EH (cell line): ENCODE results near the gene TAF13.
A peak's percentile ranks its signal among the peaks of the same experiment; 100 is the strongest.
"Not testable (repeated sequence)": the region's sequence is repeated elsewhere in the genome, so short reads cannot be mapped to it uniquely, and the experiment has no call there.

Experiments used
- DNase-seq: peaks from one replicate; pipeline ENCODE4 v3.0.0-alpha.2; 2015; ENCODE audit warnings: low read depth

Gene TAF13

DNA sequence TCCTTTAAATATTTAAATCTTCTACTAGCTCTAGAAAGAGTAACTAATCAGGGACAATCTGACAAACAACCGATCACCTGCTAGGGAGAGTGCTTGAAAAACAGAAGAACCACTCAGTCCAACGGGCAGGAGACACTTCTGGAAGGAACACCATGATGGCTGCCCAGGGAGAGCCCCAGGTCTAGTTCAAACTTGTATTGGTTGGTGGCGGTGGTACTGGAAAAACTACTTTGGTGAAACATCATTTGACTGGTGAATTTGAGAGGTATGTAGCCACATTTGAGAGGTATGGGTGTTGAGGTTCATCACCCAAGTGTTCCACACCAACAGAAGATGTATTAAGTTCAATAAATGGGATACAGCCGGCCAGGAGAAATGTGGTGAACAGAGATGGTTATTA lies 29.1 kb downstream of the TAF13 start:
- DNase-seq, result no peak

DNA sequence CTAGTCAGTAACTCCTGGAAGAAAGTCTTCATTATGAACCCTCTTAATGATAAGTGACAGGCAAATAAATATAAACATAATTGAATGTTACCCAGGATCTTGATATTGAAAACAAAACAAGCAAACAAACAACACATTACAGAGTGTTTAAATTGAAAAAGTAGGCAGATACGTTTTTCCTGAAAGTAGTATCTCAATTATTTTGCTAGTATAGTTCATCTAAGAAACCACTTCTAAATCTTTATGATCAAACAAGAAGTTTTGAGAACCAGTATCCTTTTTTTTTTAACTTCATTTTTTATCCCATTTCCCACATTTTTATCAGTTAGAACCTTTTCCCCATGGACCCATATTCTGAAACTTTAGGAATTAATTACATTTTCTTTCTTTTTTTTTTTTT lies 30.2 kb downstream of the TAF13 start:
- DNase-seq, result no peak

DNA sequence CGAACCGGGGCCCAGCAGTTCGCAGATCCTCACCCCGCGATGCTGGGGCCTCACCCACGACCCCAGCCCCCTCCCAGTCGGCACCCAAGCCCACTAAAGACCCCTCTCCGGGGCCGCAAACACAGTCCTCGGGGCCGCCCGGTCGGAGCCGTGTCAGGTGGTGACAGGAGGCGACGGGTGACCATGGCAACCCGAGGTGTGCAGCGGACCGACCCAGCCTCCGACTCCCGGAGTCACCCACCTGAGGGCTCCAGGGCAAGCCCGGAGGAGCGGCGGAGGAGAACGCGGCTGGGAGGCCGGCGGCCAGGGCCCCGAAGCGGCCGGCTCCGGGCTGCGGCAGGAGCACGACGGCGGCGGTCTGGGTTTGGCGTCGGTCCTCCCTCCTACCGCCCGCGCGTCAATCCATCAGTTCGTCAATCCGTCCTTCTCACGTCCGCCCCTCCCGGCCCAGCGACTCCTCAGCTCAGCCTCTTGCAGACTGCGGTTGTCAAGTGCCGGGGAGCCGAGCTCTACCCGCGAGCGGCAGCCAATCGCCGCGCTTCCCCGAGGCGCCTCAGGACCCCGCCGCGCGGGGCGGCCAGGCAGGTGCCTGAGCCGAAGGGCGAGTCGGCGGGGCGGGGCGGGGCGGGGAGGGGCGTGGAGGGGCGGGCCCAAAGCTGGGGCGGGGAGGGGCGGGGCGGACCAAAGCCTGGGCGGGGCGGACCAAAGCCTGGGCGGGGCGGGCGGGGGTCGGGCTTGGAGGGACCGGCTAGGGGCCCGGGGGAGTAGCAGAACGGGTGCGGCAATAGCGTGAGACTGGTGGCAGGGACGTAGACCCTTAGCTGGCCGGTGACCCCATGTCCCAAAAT lies 34.0 kb downstream of the TAF13 start, which contains the start of gene WDR47:
TSS of gene WDR47 (minus strand) at position 482 of the 848 bp plus-strand sequence. CDS start 18,590 bp downstream, outside the sequence.
- peak; percentile 96 for DNase-seq

DNA sequence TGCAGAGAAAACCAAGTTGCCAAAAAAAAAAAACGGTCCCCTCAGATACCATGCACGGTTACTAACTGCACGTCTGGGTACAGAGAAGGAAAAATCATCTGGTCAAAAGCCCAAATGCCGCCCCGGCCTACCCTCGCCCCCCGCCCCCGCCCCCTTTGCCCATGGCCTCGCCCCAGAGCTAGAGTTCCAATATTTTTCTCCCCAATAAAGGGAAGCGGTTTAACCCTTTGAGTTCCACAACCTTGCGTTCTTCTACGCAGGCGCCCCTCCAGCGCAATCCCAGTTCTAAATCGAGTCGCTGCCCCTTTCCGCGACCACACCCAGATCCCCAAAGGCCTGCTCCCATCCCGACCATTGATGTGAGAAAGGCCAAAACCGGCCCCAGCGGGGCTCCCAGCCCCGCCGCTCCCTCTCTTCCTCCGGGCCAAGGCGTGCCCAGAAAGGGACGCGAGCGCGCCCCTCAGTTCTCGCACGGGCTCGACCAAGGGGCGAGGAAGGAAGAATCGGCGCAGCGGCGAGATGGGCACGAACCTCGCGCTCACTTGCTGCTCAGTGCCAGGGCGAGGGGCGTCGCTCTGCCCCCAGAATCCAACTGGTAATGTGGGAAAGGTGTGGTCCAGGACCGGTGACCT lies 34.7 kb downstream of the TAF13 start:
- DNase-seq, result peak; percentile 32

DNA sequence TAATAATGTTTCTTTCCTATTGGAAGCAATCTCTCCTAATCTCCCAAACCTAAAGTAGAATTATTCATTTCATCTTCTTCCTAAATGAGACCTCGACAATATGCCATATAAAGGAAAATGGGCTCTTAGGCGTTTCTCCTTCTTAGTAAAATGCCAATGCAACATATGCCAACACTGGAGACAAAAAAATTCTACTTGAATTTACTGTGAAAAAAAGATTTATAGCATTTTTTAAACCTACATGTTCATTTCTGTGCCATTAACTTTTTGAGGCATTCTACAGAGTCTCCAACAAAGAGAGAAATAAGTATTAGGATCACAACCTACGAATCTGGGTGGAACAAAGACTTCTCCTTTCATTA lies 35.2 kb downstream of the TAF13 start:
- DNase-seq, result no peak

DNA sequence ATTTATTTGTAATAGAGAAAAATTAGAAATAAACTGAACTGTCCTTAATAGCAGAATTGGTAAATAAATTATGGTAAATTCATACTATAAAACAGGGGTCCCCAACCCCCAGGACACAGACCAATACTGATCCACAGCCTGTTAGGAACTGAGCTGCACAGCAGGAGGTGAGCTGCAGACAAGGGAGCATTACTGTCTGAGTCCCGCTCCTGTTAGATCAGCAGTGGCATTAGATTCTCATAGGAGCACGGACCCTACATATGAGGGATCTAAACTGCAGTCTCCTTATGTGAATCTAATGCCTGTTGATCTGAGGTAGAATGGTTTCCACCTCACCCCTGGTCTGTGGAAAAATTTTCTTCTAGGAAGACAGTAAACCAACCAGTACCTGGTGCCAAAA lies 41.4 kb downstream of the TAF13 start:
- no peak for DNase-seq

DNA sequence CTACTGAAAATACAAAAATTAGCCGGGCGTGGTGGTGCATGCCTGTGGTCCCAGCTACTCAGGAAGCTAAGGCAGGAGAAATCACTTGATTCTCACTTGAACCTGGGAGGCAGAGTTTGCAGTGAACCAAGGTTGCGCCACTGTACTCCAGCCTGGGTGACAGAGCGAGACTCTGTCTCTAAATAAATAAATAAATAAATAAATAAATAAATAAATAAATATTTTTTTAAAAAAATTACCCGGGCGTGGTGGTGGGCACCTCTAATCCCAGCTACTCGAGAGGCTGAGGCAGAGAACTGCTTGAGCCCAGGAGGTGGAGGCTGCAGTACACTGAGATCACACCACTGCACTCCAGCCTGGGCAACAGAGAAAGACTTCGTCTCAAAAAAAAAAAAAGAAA lies 46.3 kb downstream of the TAF13 start:
- not testable (repeated sequence) for DNase-seq

DNA sequence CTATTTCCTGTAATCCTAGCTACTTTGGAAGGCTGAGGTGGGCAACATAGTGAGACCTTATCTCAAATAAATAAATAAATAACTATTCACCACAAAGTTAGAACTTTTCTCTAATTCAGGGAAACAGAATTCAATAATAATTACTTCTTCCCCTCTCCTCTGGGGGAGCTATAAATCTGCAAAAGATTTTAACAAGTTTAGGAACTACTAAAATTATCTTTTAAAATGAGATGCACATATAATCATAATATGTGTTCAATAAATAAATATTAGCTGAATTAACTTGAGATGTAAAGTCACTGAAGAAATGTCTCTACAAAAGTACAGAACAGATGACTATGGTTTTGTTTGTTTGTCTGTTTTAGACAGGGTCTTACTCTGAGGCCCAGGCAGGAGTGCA lies 48.0 kb downstream of the TAF13 start:
- DNase-seq, result no peak

DNA sequence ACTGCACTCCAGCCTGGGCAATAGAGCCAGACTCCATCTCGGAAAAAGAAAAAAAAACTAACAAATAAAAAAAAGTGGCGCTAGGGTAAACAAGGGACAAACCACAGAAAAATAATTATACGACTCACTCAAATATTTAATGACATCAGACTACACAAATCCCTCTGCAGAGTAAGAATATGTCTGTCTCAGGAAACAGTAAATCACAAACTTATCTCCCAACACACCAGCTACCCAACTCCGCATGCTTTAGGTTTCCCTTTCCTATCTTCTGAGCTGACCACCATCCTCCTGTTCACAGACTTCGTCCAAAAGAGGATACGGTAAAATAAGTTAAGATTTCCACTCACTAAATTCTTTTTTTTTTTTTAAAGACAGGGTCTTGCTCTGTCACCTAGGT lies 50.1 kb downstream of the TAF13 start:
- DNase-seq, result peak; percentile 54

DNA sequence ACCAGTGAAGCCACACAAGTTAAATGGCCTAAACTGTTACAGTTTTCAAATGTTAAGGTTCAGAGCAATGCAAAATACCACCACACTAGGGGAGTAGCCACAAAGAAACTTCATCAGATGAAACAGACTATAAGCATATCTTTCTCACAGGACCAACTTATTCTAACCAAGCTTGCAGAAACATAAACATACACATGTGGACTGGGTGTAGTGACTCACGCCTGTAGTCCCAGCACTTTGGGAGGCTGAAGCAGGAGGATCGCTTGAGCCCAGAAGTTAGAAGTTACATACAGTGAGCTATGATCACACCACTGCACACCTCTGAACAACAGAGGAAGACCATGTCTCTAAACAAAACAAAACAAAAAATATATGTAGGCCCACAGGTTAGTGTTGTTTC lies 51.2 kb downstream of the TAF13 start:
- peak; percentile 23 for DNase-seq

DNA sequence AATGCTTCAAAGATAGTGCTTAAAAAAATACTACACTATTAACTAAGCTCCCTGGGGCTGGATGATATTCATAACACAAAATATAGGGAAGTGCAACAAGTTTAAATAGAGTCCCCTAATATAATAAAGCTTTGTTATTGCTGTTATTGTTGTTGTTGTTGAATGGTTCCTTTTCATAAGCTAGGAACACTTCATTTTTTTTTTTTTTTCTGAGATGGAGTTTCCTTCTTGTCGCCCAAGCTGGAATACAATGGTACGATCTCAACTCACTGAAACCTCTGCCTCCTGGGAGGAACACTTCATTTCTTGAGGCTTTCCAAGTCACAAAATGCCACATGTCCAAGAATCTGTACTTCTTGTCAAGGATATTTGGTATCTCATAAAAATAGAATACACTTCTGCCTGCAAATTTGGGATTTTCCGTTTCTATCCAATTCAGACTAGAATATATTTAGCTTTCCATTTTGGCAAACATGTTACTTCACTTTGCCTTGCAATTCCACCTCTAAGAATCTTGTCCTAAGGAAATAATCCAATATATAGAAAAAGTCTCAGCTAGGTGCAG lies 55.0 kb downstream of the TAF13 start:
- DNase-seq, result no peak

DNA sequence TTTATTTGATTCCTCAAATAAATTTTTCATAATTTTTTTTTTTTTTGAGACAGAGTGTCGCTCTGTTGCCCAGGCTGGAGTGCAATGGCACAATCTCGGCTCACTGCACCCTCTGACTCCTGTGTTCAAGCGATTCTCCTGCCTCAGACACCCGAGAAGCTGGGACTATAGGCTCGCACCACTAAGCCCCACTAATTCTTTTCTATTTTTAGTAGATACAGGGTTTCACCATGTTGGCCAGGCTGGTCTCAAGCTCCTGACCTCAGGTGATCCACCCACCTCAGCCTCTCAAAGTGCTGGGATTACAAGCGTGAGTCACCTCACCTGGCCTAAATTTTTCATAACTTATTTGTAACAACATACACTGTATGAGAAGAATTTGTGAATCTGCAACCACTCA lies 58.1 kb downstream of the TAF13 start:
- DNase-seq, result not testable (repeated sequence)

DNA sequence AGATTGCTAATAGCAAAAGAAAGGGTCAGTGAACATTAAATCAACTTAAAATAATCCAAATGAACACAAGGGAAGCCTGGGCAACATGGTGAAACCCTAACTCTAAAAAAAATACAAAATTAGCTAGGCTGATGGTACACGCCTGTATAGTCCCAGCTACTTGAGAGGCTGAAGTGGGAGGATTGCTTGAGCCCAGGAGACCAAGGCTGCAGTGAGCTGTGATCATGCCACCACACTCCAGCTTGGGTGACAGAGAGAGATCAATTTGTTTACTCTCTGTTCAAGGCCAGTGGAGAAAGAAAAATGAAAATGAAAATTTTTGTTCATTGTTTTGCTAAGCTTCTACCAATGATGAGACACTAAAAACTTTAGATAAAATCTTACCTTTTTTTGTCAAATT lies 58.7 kb downstream of the TAF13 start:
- DNase-seq, result no peak
